Coronary artery (tissue), 2 donors: Measurements from ENCODE around the gene STX2.
A peak's percentile ranks its signal among the peaks of the same experiment; 100 is the strongest.
"Not testable (repeated sequence)": the region's sequence is repeated elsewhere in the genome, so short reads cannot be mapped to it uniquely, and the experiment has no call there.

Experiments
- DNase-seq: peaks from one replicate; pipeline ENCODE4 v3.0.0-alpha.2; 2017; ENCODE audit warnings: low spot score
- H3K27ac ChIP-seq, 2 donors: fragments of 200-600 bp; sonication (generic); one replicate each; pipeline ENCODE4 v1.5.1; 2016 to 2019
- H3K4me3 ChIP-seq: fragments of 200-600 bp; sonication (generic); 2 replicates; pipeline ENCODE4 v1.5.1; 2016; ENCODE audit warnings: mild to moderate bottlenecking, moderate library complexity
- CTCF ChIP-seq: fragments of 200-600 bp; sonication (generic); IDR thresholded peaks from one replicate; pipeline ENCODE4 v1.5.1; 2019; ENCODE audit warnings: antibody characterized with exemption

The STX2 gene

GRCh38 chr12:130783110-130783715 lies 55.8 kb downstream of the STX2 start:
- no peak overlapping the region for H3K27ac ChIP-seq
- TF ChIP-seq CTCF: no peak
- DNase-seq: no peak
- H3K4me3 ChIP-seq: no peak overlapping the region

- not testable (repeated sequence) for H3K4me3 ChIP-seq, H3K27ac ChIP-seq, DNase-seq
Measured at GRCh38 chr12:130782245-130782644, 56.8 kb downstream of the STX2 start.

GRCh38 chr12:130780880-130781575 lies 58.0 kb downstream of the STX2 start:
- no peak for TF ChIP-seq CTCF
- DNase-seq: no peak
- H3K4me3 ChIP-seq: no peak overlapping the region
- H3K27ac ChIP-seq: no peak overlapping the region

- DNase-seq: no peak
- no peak for TF ChIP-seq CTCF
- H3K4me3 ChIP-seq: no peak overlapping the region
- H3K27ac ChIP-seq: no peak overlapping the region
Measured at GRCh38 chr12:130780325-130780724, 58.7 kb downstream of the STX2 start.

GRCh38 chr12:130778776-130779175 lies 60.3 kb downstream of the STX2 start:
- Histone ChIP-seq H3K27ac (no peak overlapping the region), H3K4me3 (no peak overlapping the region)
- DNase-seq: no peak
- TF ChIP-seq CTCF: no peak

- no peak for TF ChIP-seq CTCF
- DNase-seq: no peak
- peak overlapping the region; percentile 62 for H3K4me3 ChIP-seq
- H3K27ac ChIP-seq: no peak overlapping the region
Measured at GRCh38 chr12:130776857-130777339, 62.2 kb downstream of the STX2 start.

GRCh38 chr12:130775953-130776856 lies 62.8 kb downstream of the STX2 start:
- Histone ChIP-seq H3K4me3 (peak overlapping the region; percentile 62), H3K27ac (no peak overlapping the region)
- no peak for TF ChIP-seq CTCF
- DNase-seq: no peak
